ENCODE data around the gene GALM.
"Not testable (repeated sequence)": the region's sequence is repeated elsewhere in the genome, so short reads cannot be mapped to it uniquely, and the experiment has no call there.

GALM gene

GRCh38 chr2:38712871-38713270 is 47.0 kb downstream of the GALM start:
- DNase-seq, result no peak

GRCh38 chr2:38713338-38713737 is 47.4 kb downstream of the GALM start:
- DNase-seq, result no peak

- not testable (repeated sequence) for DNase-seq
These were observed 49.0 kb downstream of the GALM start for GRCh38 chr2:38714941-38715340.

GRCh38 chr2:38716185-38716584 is 50.3 kb downstream of the GALM start:
- no peak for DNase-seq

- no peak for DNase-seq
These were observed 52.7 kb downstream of the GALM start for GRCh38 chr2:38718601-38719000.

GRCh38 chr2:38719706-38720105 is 53.8 kb downstream of the GALM start:
- no peak for DNase-seq

GRCh38 chr2:38720613-38721241 is 54.8 kb downstream of the GALM start:
- DNase-seq, result no peak

- DNase-seq, result peak; percentile 53 to 58
These were observed 56.6 kb downstream of the GALM start for GRCh38 chr2:38722271-38723061.

- no peak for DNase-seq
These were observed 57.3 kb downstream of the GALM start for GRCh38 chr2:38723173-38723572.

- no peak for DNase-seq
These were observed 61.7 kb downstream of the GALM start for GRCh38 chr2:38727661-38728060.

GRCh38 chr2:38728694-38729093 is 62.8 kb downstream of the GALM start:
- no peak for DNase-seq

GRCh38 chr2:38731090-38731489 is 65.2 kb downstream of the GALM start:
- no peak for DNase-seq

- DNase-seq, result no peak
These were observed 65.8 kb downstream of the GALM start for GRCh38 chr2:38731684-38732221.

GRCh38 chr2:38733300-38733971 is 67.5 kb downstream of the GALM start:
- no peak for DNase-seq

- DNase-seq, result no peak
These were observed 68.6 kb downstream of the GALM start for GRCh38 chr2:38734299-38735058.

- DNase-seq, result no peak
These were observed 70.0 kb downstream of the GALM start for GRCh38 chr2:38735999-38736320.

- not testable (repeated sequence) for DNase-seq
These were observed 71.2 kb downstream of the GALM start for GRCh38 chr2:38737000-38737698.

GRCh38 chr2:38737925-38738324 is 72.0 kb downstream of the GALM start:
- no peak for DNase-seq

- no peak for DNase-seq
These were observed 73.6 kb downstream of the GALM start for GRCh38 chr2:38739524-38739923.

- DNase-seq, result no peak
These were observed 75.2 kb downstream of the GALM start for GRCh38 chr2:38740851-38741731.

- DNase-seq, result no peak
These were observed 77.1 kb downstream of the GALM start for GRCh38 chr2:38742797-38743559.
